Smooth muscle cell (in vitro differentiated cells): ENCODE results near the gene PRKG1. TPM values are rescaled to one million over a fixed set of nuclear protein-coding genes. Genes with fewer than 3 reads are reported as not detected.
"Not testable (repeated sequence)": the region's sequence is repeated elsewhere in the genome, so short reads cannot be mapped to it uniquely, and the experiment has no call there.

Experiments used
- DNase-seq: peaks from one replicate; lab custom pipeline; 2025; ENCODE audit not compliant: unreplicated experiment; lab: John Stamatoyannopoulos, UW
- H2AFZ ChIP-seq: fragments of 200-600 bp; sonication (generic); 2 replicates; pipeline ENCODE4 v1.6.0; 2016; ENCODE audit warnings: antibody characterized with exemption, low read depth, mild to moderate bottlenecking
- H3F3A ChIP-seq: fragments of 200-600 bp; sonication (generic); 2 replicates; pipeline ENCODE4 v1.6.0; 2017; ENCODE audit warnings: antibody characterized with exemption, low read depth
- H3K27ac ChIP-seq: fragments of 200-600 bp; sonication (generic); 2 replicates; pipeline ENCODE4 v1.5.1; 2016; ENCODE audit warnings: low read depth, mild to moderate bottlenecking
- H3K27me3 ChIP-seq: fragments of 200-600 bp; sonication (generic); 2 replicates; pipeline ENCODE4 v1.6.1; 2016; ENCODE audit warnings: low read depth, mild to moderate bottlenecking
- H3K36me3 ChIP-seq: fragments of 200-600 bp; sonication (generic); 2 replicates; pipeline ENCODE4 v1.5.1; 2016; ENCODE audit warnings: low read depth
- H3K4me1 ChIP-seq: fragments of 200-600 bp; sonication (generic); 2 replicates; pipeline ENCODE4 v1.5.1; 2016; ENCODE audit warnings: low read depth
- H3K4me2 ChIP-seq: fragments of 200-600 bp; sonication (generic); 2 replicates; pipeline ENCODE4 v1.6.0; 2016; ENCODE audit warnings: mild to moderate bottlenecking
- H3K4me3 ChIP-seq: fragments of 200-600 bp; sonication (generic); 2 replicates; pipeline ENCODE4 v1.5.1; 2016; ENCODE audit warnings: mild to moderate bottlenecking
- H3K79me2 ChIP-seq: fragments of 200-600 bp; sonication (generic); 2 replicates; pipeline ENCODE4 v1.6.0; 2016; ENCODE audit warnings: low read depth, mild to moderate bottlenecking
- H3K9ac ChIP-seq: fragments of 200-600 bp; sonication (generic); 2 replicates; pipeline ENCODE4 v1.6.0; 2016; ENCODE audit warnings: low read depth
- H3K9me3 ChIP-seq: fragments of 200-600 bp; sonication (generic); replicated peaks from 2 replicates; pipeline ENCODE4 v1.5.1; 2016; ENCODE audit warnings: low read depth
- H4K20me1 ChIP-seq: fragments of 200-600 bp; sonication (generic); 2 replicates; pipeline ENCODE4 v1.6.0; 2016; ENCODE audit warnings: low read depth
- CTCF ChIP-seq: fragments of 200-600 bp; sonication (generic); IDR thresholded peaks from 2 replicates; pipeline ENCODE4 v1.5.1; 2017; ENCODE audit warnings: borderline replicate concordance, mild to moderate bottlenecking, antibody characterized with exemption; ENCODE audit not compliant: insufficient read depth, poor library complexity, severe bottlenecking
- WGBS: methylation state at CpG from one replicate; pipeline ENCODE4 v1.1.7; 2016; ENCODE audit warnings: low lambda C conversion rate; 5-methylcytosine and 5-hydroxymethylcytosine counted together
- polyA plus RNA-seq: library from polyadenylated mRNA; unstranded; fragments of >200 nt; fragmentation: Nextera tagmentation; extraction: Ambion mirVana; gene quantifications from 2 replicates; pipeline ENCODE4 v1.2.1, GENCODE V29; 2016
- total RNA-seq: library from RNA; depleted of rRNA; stranded (reverse); fragments of >200 nt; gene quantifications from 2 replicates; pipeline ENCODE4 v1.2.3, GENCODE V29; 2014

Gene PRKG1
- total and polyA plus RNA-seq, 2 experiments from 2014 or later, result 7.2 to 13.4 TPM

- H3K36me3 ChIP-seq, result no peaks in the 10 kb centered on the region
- H3K4me2 ChIP-seq, result no peak overlapping the region
Measured at GRCh38 chr10:51445588-51445987, 371.3 kb downstream of the PRKG1 start.

GRCh38 chr10:51447119-51447518 lies 372.8 kb downstream of the PRKG1 start:
- H3K36me3 ChIP-seq, result no peaks in the 10 kb centered on the region
- DNase-seq, result no peak
- no peak overlapping the region for H3K27ac ChIP-seq
- no peak for TF ChIP-seq CTCF
- whole genome bisulfite sequencing, result 100% methylated on average over 1 of the region's 1 CpG
- no peak overlapping the region for H2AFZ ChIP-seq
- no peaks in the 10 kb centered on the region for H3K27me3 ChIP-seq
- H3K4me2 ChIP-seq, result no peak overlapping the region
- no peak overlapping the region for H3K9ac ChIP-seq
- no peak overlapping the region for H3K4me3 ChIP-seq
- H3K9me3 ChIP-seq, result no peaks in the 10 kb centered on the region
- no peaks in the 10 kb centered on the region for H4K20me1 ChIP-seq
- no peaks in the 10 kb centered on the region for H3F3A ChIP-seq
- no peaks in the 10 kb centered on the region for H3K4me1 ChIP-seq
- no peaks in the 10 kb centered on the region for H3K79me2 ChIP-seq

More at GRCh38 chr10:51445588-51445987, 371.3 kb downstream of the PRKG1 start:
- Histone ChIP-seq H3F3A (no peaks in the 10 kb centered on the region), H3K4me3 (no peak overlapping the region), H4K20me1 (no peaks in the 10 kb centered on the region), H3K4me1 (no peaks in the 10 kb centered on the region), H3K9me3 (no peaks in the 10 kb centered on the region), H3K27ac (no peak overlapping the region), H3K79me2 (no peaks in the 10 kb centered on the region), H3K27me3 (no peaks in the 10 kb centered on the region), H3K9ac (no peak overlapping the region), H2AFZ (no peak overlapping the region)
- 56% methylated on average over 3 of the region's 3 CpGs for WGBS
- no peak for TF ChIP-seq CTCF
- no peak for DNase-seq

DNA sequence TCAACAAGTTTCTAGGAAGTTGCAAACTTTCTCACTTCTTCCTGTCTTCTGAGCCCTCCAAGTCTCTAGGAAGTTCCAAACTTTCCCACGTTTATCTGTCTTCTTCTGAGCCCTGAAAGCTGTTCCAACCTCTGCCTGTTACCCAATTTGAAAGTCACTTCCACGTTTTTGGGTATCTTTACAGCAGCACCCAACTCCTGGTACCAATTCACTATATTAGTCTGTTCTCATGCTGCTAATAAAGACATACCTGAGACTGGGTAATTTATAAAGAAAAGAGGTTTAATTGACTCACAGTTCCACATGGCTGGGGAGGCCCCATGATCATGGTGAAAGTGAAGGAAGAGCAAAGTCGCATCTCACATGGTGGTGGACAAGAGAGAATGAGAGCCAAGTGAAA lies 381.5 kb downstream of the PRKG1 start:
- DNase-seq, H3K27ac ChIP-seq, H2AFZ ChIP-seq, H3K4me2 ChIP-seq, H3K9me3 ChIP-seq, H3K79me2 ChIP-seq, H3F3A ChIP-seq, H3K27me3 ChIP-seq, H3K36me3 ChIP-seq, H4K20me1 ChIP-seq, H3K9ac ChIP-seq, H3K4me1 ChIP-seq, H3K4me3 ChIP-seq: not testable (repeated sequence)
- WGBS, result 89% methylated on average over 3 of the region's 3 CpGs

GRCh38 chr10:51459476-51459875 lies 385.2 kb downstream of the PRKG1 start:
- Histone ChIP-seq H4K20me1 (no peaks in the 10 kb centered on the region), H3K36me3 (no peaks in the 10 kb centered on the region), H3K9me3 (no peaks in the 10 kb centered on the region), H3K4me1 (no peaks in the 10 kb centered on the region), H3K79me2 (no peaks in the 10 kb centered on the region), H2AFZ (no peak overlapping the region), H3K27me3 (no peaks in the 10 kb centered on the region), H3K4me2 (no peak overlapping the region), H3K9ac (no peak overlapping the region), H3F3A (no peaks in the 10 kb centered on the region), H3K4me3 (no peak overlapping the region), H3K27ac (no peak overlapping the region)
- TF ChIP-seq CTCF, result no peak
- no peak for DNase-seq
- WGBS, result 92% methylated on average over 1 of the region's 1 CpG
